Hepatocyte (in vitro differentiated cells): Measurements from ENCODE around the gene C3orf85.

ENCODE experiments used
- EZH2phosphoT487 ChIP-seq: fragments of 200-600 bp; sonication (generic); IDR thresholded peaks from one replicate; pipeline ENCODE4 v1.6.1; 2018; ENCODE audit warnings: antibody characterized with exemption, mild to moderate bottlenecking, low read depth, moderate library complexity; ENCODE audit not compliant: unreplicated experiment, severe bottlenecking
- TF ChIP-seq, protein P1 (sequence below): fragments of 200-600 bp; sonication (generic); IDR thresholded peaks from 2 replicates; pipeline ENCODE4 v1.5.1; 2016; ENCODE audit warnings: antibody characterized with exemption, mild to moderate bottlenecking; ENCODE audit not compliant: poor library complexity

DNA sequence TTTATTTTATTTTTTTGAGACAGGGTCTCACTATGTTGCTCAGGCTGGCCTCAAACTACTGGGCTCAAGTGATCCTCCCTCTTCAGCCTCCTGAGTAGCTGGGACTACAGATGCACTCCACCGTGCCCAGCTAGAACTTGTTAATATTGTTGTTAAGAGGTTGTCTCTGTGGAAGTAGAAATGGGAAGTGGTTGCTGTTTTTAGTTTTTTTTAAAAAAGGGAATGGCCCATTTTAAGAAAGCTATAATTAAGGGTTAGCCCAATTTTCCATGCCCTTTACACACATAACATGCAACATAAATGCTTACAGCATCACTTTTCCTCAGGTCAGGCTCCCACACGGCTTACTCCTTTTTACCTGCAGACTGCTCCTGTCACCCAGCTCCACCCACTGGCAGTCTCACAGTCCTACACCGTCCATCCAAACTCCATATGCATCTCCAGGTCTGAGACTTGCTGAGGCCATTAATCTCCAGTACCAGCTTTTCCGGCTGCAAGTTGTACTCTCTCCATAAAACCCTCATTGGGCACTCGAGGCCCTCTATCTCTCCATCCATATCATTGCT is 38.4 kb upstream of the C3orf85 start:
- TF ChIP-seq, protein P1, sequence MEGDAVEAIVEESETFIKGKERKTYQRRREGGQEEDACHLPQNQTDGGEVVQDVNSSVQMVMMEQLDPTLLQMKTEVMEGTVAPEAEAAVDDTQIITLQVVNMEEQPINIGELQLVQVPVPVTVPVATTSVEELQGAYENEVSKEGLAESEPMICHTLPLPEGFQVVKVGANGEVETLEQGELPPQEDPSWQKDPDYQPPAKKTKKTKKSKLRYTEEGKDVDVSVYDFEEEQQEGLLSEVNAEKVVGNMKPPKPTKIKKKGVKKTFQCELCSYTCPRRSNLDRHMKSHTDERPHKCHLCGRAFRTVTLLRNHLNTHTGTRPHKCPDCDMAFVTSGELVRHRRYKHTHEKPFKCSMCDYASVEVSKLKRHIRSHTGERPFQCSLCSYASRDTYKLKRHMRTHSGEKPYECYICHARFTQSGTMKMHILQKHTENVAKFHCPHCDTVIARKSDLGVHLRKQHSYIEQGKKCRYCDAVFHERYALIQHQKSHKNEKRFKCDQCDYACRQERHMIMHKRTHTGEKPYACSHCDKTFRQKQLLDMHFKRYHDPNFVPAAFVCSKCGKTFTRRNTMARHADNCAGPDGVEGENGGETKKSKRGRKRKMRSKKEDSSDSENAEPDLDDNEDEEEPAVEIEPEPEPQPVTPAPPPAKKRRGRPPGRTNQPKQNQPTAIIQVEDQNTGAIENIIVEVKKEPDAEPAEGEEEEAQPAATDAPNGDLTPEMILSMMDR, result peak; percentile 45
- TF ChIP-seq EZH2phosphoT487, result no peak
